Fibroblast of mammary gland (primary cell): ENCODE data around the gene MBP.
"Not testable (repeated sequence)": the region's sequence is repeated elsewhere in the genome, so short reads cannot be mapped to it uniquely, and the experiment has no call there.

Experiments
- DNase-seq: peaks from one replicate; pipeline ENCODE4 v3.0.0-alpha.2; 2010; ENCODE audit warnings: low read depth
- H3K4me3 ChIP-seq: 2 replicates; pipeline ENCODE4 v1.5.1; 2011; ENCODE audit warnings: low read depth, mild to moderate bottlenecking, low read length, moderate library complexity; ENCODE audit not compliant: control insufficient read depth
- CTCF ChIP-seq: conservative IDR thresholded peaks from 2 replicates; pipeline ENCODE4 v1.5.1; 2011; ENCODE audit warnings: low read depth, low read length, inconsistent platforms; ENCODE audit not compliant: control insufficient read depth, insufficient read depth

Gene MBP

DNA sequence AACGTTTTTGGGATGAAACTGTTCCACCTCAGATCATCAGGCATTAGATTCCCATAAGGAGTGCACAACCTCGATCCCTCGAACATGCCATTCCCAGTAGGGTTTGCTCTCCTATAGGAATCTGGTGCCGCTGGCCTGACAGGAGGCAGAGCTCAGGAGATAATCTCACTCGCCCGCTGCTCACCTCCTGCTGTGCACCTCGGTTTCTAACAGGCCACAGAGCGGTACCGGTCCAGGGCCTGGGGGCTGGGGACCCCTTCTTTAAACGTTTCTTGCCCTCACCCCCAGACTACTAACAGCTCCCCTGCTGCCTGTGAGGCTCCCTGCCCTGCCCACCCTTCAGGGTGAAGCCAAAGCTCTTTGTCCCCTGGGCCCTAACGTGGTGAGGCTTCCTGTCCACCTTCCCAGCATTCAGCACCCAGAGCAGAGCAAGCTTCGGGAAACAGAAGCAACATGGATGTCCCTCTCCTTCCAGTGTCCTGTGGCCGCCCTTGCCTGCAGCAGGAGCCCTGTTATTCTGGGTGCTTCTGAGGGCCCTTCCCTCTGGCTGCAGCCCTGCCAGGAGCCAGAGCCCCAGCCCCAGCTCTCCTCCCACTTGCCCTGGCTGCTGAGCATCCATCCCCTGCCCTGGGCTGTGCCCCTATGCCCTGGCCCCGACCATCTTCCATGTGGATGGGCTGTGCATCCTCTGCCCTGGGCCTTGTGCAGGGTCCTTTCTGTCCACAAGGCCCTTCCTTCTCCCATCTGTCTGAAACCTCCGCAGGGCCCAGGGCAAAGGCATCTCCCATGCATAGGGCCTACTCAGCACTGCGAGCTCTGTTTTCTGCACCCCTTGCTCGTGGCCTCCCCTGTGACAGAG lies 140.1 kb downstream of the MBP start:
- no peak overlapping the region for H3K4me3 ChIP-seq
- no peak for TF ChIP-seq CTCF
- no peak for DNase-seq

- no peak for TF ChIP-seq CTCF
- H3K4me3 ChIP-seq = no peak overlapping the region
- DNase-seq = no peak
Measured at GRCh38 chr18:76991021-76991688, 141.4 kb downstream of the MBP start.

- not testable (repeated sequence) for H3K4me3 ChIP-seq, DNase-seq
Measured at GRCh38 chr18:76990343-76991020, 142.1 kb downstream of the MBP start.

DNA sequence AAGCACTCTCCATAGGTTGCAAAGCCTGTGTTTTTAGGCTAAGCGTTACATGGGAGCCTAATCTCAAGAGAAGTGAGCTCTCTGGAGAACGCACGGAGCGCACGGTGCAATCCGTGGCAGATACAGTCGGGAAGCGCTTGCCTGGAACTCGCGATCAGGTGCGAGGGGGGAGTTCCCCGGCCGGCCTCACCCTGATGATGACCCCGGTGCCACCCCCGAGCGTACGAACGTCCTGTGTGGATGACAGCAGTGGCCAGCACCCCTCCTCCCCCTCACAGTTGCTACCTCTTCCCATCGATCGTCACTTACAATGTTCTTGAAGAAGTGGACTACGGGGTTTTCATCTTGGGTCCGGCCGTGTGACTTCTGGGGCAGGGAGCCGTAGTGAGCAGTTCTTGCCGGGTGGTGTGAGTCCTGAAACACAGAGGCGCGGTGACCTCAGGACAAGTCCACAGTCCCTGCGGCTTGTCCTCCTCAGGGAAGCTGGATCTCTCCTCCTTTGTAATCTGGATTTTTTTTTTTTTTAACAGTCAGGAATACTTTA lies 142.9 kb downstream of the MBP start:
- no peak for TF ChIP-seq CTCF
- no peak for DNase-seq

DNA sequence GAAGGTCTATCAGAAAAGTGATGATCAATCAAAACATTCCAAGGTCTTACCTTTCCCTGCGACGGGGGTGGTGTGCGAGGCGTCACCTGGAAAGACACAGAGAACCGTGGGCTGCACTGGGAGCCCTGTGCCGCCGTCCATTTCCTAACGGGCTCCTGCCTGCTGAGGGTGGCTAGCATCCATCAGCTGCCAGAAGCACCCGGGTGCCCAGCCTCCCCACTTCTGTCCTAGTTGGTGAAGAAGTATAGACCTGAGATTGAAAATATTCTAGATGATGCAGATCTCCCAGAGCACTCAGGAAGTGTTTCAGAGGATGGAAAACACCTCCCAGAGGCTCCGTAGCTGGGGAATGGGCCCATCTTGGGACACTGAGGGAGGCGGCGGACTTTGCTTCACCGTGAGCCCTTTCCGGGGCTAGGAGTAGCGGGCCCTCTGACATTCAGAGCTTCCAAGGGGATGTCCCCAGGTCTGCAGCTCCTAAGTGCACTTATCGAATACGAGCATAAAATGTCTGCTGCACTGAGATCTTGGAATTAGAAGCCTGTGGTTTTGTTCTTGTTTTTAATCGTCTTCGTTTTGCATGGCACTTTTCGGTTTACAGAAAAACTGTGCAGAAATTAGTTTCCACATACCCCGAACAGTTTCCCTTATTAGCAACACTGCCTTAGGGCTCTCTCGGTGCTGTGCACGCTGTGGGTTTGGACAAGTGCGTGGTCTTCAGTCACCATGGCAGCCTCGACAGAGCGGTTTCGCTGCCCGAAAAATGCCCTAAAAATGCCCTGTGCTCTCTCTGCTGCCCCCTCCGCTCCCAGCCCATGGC lies 143.5 kb downstream of the MBP start:
- no peak for TF ChIP-seq CTCF
- no peak for DNase-seq
- H3K4me3 ChIP-seq = no peak overlapping the region

More for the DNA sequence above, 142.9 kb downstream of the MBP start:
- H3K4me3 ChIP-seq = no peak overlapping the region

DNA sequence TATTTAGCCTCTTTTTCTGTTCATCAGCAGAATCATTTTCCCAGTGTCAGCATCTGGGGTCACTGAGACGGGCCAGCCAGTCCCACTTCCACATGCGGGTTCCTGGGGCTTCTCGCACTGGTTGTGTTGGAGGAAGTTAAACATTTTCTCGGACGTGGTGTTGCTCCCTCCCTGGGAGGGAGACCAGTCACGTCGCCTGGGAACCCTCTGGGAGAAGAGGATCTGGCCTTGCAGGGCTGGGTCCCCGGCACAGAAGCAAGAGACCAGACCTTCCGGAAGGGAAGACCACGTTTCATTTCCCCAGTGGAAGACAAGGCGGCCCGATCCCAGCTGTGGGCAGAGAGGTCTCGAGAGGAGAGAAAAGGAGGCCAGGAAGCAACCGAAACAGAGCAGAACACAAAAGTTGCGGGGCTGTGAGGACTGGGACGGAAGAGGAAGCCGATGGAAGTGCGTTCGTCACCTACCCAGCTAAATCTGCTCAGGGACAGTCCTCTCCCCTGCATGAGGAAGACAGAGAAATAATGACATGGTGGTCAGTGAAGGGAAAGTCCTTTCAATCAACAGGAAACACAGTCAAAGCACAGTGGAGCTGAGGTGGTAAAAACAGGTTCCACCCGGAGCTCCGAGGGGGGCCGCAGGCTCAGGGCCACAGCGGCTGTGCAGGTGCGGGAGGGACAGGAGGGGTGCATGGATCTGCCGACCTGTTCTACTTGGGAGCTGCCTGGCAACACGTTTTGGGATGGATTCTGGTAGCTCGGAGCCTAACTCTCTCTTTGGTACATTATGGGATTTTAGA lies 144.4 kb downstream of the MBP start:
- DNase-seq = no peak
- TF ChIP-seq CTCF = no peak

More for the DNA sequence above, 144.4 kb downstream of the MBP start:
- H3K4me3 ChIP-seq = no peak overlapping the region
